Measurements from ENCODE around the gene ACSL1. TPM values are rescaled to one million over a fixed set of nuclear protein-coding genes. Genes with fewer than 3 reads are reported as not detected.

The ACSL1 gene
- total RNA-seq, 2 donors from 2014 or later: 3.8 to 5.2 TPM

DNA sequence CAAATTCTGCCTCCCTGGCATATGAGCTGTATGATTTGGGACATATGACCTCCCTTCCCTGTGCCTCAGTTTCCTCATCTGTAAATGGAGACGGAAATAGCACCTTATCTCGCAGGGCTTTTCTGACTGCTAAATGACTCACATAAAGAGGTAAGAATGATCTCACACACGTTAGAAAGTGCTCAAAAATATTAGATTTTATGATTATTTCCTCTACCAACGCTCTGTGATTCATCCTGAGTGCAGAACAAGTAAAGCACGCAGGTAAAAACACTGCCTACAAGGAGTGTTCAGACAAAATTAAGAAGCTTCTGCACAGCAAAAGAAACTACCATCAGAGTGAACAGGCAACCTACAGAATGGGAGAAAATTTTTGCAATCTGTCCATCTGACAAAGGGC, 21.1 kb downstream of the ACSL1 start:
- H3K9me3 Mint-ChIP-seq: no peaks in the 10 kb centered on the region
- Histone ChIP-seq H3K9me3 (ENCODE audit: control insufficient read depth, low read length) (no peaks in the 10 kb centered on the region), H3K9ac (ENCODE audit: extremely low read depth, low read length, poor library complexity, severe bottlenecking) (no peak overlapping the region), H3K4me3 (ENCODE audit: low read length) (no peak overlapping the region), H3K36me3 (ENCODE audit: control insufficient read depth, insufficient read depth, low read length) (peaks cover 5% of the 10 kb centered on the region), H3K27ac (ENCODE audit: low read depth, low read length) (no peak overlapping the region), H3K27me3 (ENCODE audit: control insufficient read depth, insufficient read depth, low read length, poor library complexity, severe bottlenecking) (no peaks in the 10 kb centered on the region), H3K4me1 (ENCODE audit: control insufficient read depth, insufficient read depth, low read length) (peaks cover 12% of the 10 kb centered on the region)
- no peaks in the 10 kb centered on the region for H3K27me3 Mint-ChIP-seq (ENCODE audit: insufficient read depth)
- H3K36me3 Mint-ChIP-seq (ENCODE audit: low read depth): no peaks in the 10 kb centered on the region
- DNase-seq: no peak
- H3K4me3 Mint-ChIP-seq: no peak overlapping the region
- TF ChIP-seq, protein P1, sequence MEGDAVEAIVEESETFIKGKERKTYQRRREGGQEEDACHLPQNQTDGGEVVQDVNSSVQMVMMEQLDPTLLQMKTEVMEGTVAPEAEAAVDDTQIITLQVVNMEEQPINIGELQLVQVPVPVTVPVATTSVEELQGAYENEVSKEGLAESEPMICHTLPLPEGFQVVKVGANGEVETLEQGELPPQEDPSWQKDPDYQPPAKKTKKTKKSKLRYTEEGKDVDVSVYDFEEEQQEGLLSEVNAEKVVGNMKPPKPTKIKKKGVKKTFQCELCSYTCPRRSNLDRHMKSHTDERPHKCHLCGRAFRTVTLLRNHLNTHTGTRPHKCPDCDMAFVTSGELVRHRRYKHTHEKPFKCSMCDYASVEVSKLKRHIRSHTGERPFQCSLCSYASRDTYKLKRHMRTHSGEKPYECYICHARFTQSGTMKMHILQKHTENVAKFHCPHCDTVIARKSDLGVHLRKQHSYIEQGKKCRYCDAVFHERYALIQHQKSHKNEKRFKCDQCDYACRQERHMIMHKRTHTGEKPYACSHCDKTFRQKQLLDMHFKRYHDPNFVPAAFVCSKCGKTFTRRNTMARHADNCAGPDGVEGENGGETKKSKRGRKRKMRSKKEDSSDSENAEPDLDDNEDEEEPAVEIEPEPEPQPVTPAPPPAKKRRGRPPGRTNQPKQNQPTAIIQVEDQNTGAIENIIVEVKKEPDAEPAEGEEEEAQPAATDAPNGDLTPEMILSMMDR (conservative IDR thresholded peaks at IDR 0.05): no peak
- 92 to 100% methylated on average over 3 to 5 of the region's 5 CpGs for WGBS, 2 experiments (ENCODE audit: insufficient coverage in 1 of 2, insufficient read length in 1 of 2)
- no peak overlapping the region for H3K27ac Mint-ChIP-seq
- H3K4me1 Mint-ChIP-seq: peaks cover 7% of the 10 kb centered on the region

DNA sequence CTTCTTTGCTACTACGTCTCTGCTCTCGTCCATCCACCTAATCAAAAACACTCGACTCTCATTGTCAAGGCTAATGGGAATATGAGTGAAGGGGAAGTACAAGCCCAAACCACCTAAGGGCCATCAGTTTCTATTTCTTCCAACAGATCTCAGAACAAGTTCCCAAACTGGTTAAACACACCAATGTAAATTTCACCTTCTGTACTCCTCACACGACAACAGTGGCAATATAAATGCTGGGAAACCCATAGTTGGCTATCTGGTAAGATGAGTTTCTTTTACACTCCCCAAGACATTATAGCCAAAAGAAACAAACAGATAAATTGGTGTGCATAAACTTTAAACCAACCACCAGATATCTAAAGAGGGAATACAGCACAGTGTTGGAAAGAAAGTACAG, 21.9 kb downstream of the ACSL1 start:
- TF ChIP-seq, protein P1 (conservative IDR thresholded peaks at IDR 0.05): no peak
- Histone ChIP-seq H3K9me3 (ENCODE audit: control insufficient read depth, low read length) (no peaks in the 10 kb centered on the region), H3K4me1 (ENCODE audit: control insufficient read depth, insufficient read depth, low read length) (peaks cover 12% of the 10 kb centered on the region), H3K4me3 (ENCODE audit: low read length) (no peak overlapping the region), H3K27ac (ENCODE audit: low read depth, low read length) (no peak overlapping the region), H3K9ac (ENCODE audit: extremely low read depth, low read length, poor library complexity, severe bottlenecking) (no peak overlapping the region), H3K36me3 (ENCODE audit: control insufficient read depth, insufficient read depth, low read length) (peaks cover 5% of the 10 kb centered on the region), H3K27me3 (ENCODE audit: control insufficient read depth, insufficient read depth, low read length, poor library complexity, severe bottlenecking) (no peaks in the 10 kb centered on the region)
- no peaks in the 10 kb centered on the region for H3K9me3 Mint-ChIP-seq
- no peaks in the 10 kb centered on the region for H3K27me3 Mint-ChIP-seq (ENCODE audit: insufficient read depth)
- H3K27ac Mint-ChIP-seq: no peak overlapping the region
- DNase-seq: no peak
- peaks cover 7% of the 10 kb centered on the region for H3K4me1 Mint-ChIP-seq
- no peak overlapping the region for H3K4me3 Mint-ChIP-seq
- no peaks in the 10 kb centered on the region for H3K36me3 Mint-ChIP-seq (ENCODE audit: low read depth)
- 92% methylated on average over 4 of the region's 4 CpGs; no CpG with 5 or more reads in 1 of the 2 experiments for WGBS, 2 experiments (ENCODE audit: insufficient coverage in 1 of 2, insufficient read length in 1 of 2)

DNA sequence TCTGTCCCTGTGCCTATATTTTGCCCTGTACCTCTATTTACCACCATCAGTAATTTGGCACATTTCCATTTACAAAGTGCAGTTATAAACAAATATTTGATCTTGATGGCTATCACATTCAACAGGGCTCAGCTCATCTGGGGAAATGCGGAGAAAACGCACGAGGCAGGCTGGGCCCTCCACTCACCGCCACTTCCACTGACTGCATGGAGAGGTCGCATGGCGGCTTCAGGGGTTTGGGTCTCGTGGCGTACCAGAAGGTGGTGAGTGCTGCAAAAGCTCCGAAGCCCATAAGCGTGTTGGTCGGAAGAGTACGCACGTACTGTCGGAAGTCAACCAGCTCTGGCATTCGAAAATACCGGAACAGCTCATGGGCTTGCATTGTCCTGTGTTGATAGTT, 22.6 kb downstream of the ACSL1 start:
- Histone ChIP-seq H3K4me1 (ENCODE audit: control insufficient read depth, insufficient read depth, low read length) (peaks cover 5% of the 10 kb centered on the region), H3K27ac (ENCODE audit: low read depth, low read length) (no peak overlapping the region), H3K36me3 (ENCODE audit: control insufficient read depth, insufficient read depth, low read length) (peaks cover 11% of the 10 kb centered on the region), H3K27me3 (ENCODE audit: control insufficient read depth, insufficient read depth, low read length, poor library complexity, severe bottlenecking) (no peaks in the 10 kb centered on the region), H3K9me3 (ENCODE audit: control insufficient read depth, low read length) (no peaks in the 10 kb centered on the region), H3K4me3 (ENCODE audit: low read length) (no peak overlapping the region), H3K9ac (ENCODE audit: extremely low read depth, low read length, poor library complexity, severe bottlenecking) (no peak overlapping the region)
- Mint-ChIP-seq H3K4me3 (no peak overlapping the region), H3K9me3 (no peaks in the 10 kb centered on the region), H3K4me1 (peaks cover 7% of the 10 kb centered on the region), H3K27me3 (ENCODE audit: insufficient read depth) (no peaks in the 10 kb centered on the region), H3K36me3 (ENCODE audit: low read depth) (no peaks in the 10 kb centered on the region), H3K27ac (no peak overlapping the region)
- DNase-seq: no peak
- TF ChIP-seq, protein P1 (conservative IDR thresholded peaks at IDR 0.05): no peak
- WGBS, 2 experiments (ENCODE audit: insufficient coverage in 1 of 2, insufficient read length in 1 of 2): 96 to 100% methylated on average over 12 to 16 of the region's 16 CpGs
